Fibroblast of lung (primary cell): ENCODE measurements around the gene C9orf43.

ENCODE experiments used
- CTCF ChIP-seq, 2 donors: IDR thresholded peaks in 1 of 2; conservative IDR thresholded peaks in 1 of 2; 1 replicate in 1 of 2; 2 replicates in 1 of 2; pipeline ENCODE4 v1.5.1; 2011 to 2012; ENCODE audit warnings: low read length in 2 of 2, control low read depth in 1 of 2, inconsistent platforms in 1 of 2, low read depth in 1 of 2, mild to moderate bottlenecking in 1 of 2
- EZH2 ChIP-seq: IDR thresholded peaks from 2 replicates; pipeline ENCODE4 v1.5.1; 2012; ENCODE audit warnings: low read length, control low read depth, mild to moderate bottlenecking; ENCODE audit errors: missing control alignments

GRCh38 chr9:113380869-113381378 lies 29.6 kb upstream of the C9orf43 start:
- no peak for TF ChIP-seq CTCF (conservative IDR thresholded peaks at IDR 0.05 in 1 of 2, IDR thresholded peaks at IDR 0.05 in 1 of 2; ENCODE audit: low read depth in 1 of 2, low read length in 2 of 2)
- no peak for TF ChIP-seq EZH2
